ENCODE data around the gene CACNA1A.

GRCh38 chr19:13329766-13330165 is 176.5 kb downstream of the CACNA1A start:
- no peak for TF ChIP-seq POLR2A (IDR thresholded peaks at IDR 0.05; ENCODE audit: insufficient read depth in 1 of 2, low read depth in 2 of 2, low read length in 2 of 2)
- TF ChIP-seq NBN (conservative IDR thresholded peaks at IDR 0.05) = no peak

Data from HepG2 (cell line).